GM12878 (cell line): ENCODE results near the gene SNAP47. TPM values are rescaled to one million over a fixed set of nuclear protein-coding genes. Genes with fewer than 3 reads are reported as not detected.
"Not testable (repeated sequence)": the region's sequence is repeated elsewhere in the genome, so short reads cannot be mapped to it uniquely, and the experiment has no call there.

Experiments used
- ATAC-seq: fragments of 200-7000 bp; cut with Tn5 transposase; 3 replicates; pipeline ENCODE4 v1.9.1; 2020; ENCODE audit warnings: mild to moderate bottlenecking, moderate library complexity
- BruUV-seq: library from RNA; stranded (reverse); fragments of 400-500 nt; replicated peaks from 2 replicates; lab custom pipeline; 2021; lab: Mats Ljungman, UMichigan
- CTCF ChIA-PET: fragments of 300-600 bp; sonication (Branson Sonifier 250); formaldehyde crosslinking; extraction: SDS; loops from one replicate; lab custom pipeline; 2021; ENCODE audit warnings: inconsistent platforms; lab: Yijun Ruan, JAX
- POLR2A ChIA-PET: fragments of 350-600 bp; formaldehyde crosslinking; extraction: SDS; loops from one replicate; lab custom pipeline; 2021; ENCODE audit warnings: inconsistent platforms; lab: Charles Lee
- RAD21 ChIA-PET: fragments of 300-600 bp; sonication (Branson Sonifier 250); formaldehyde crosslinking; loops from one replicate; lab custom pipeline; 2023; ENCODE audit warnings: antibody characterized with exemption; ENCODE audit not compliant: unreplicated experiment; lab: Charles Lee
- SMC1A ChIA-PET: fragments of 300-600 bp; sonication (Branson Sonifier 250); formaldehyde crosslinking; loops from one replicate; lab custom pipeline; 2023; ENCODE audit not compliant: unreplicated experiment, uncharacterized antibody; lab: Charles Lee
- DNase-seq: peaks from one replicate; pipeline ENCODE4 v3.0.0-alpha.2; 2011; ENCODE audit warnings: low read depth, low spot score
- FAIRE-seq: peaks from 3 replicates; lab custom pipeline; 2011; peaks lifted over from hg19 to GRCh38; lab: Jason Lieb, UNC
- H2AFZ ChIP-seq: 2 replicates; pipeline ENCODE4 v1.6.0; 2011; ENCODE audit warnings: low read depth, low read length, control low read depth; ENCODE audit not compliant: control insufficient read depth
- H3K27ac ChIP-seq: 2 replicates; pipeline ENCODE4 v1.5.1; 2011; ENCODE audit warnings: control low read depth; ENCODE audit not compliant: control insufficient read depth, insufficient read depth
- H3K27me3 ChIP-seq, 2 experiments: replicated peaks in 1 of 2; 2 replicates each; pipeline versions ENCODE4 v1.6.0 to v1.6.1; 2011; ENCODE audit warnings: low read length in 1 of 2; ENCODE audit not compliant: control insufficient read depth in 2 of 2, insufficient read depth in 2 of 2
- H3K36me3 ChIP-seq, 2 experiments: 2 replicates each; pipeline ENCODE4 v1.5.1; 2011; ENCODE audit warnings: low read length in 1 of 2; ENCODE audit not compliant: control insufficient read depth in 2 of 2, insufficient read depth in 2 of 2
- H3K4me1 ChIP-seq: 2 replicates; pipeline ENCODE4 v1.6.1; 2011; ENCODE audit warnings: mild to moderate bottlenecking, low read length, moderate library complexity, mixed read lengths; ENCODE audit not compliant: control insufficient read depth, insufficient read depth
- H3K4me2 ChIP-seq: 2 replicates; pipeline ENCODE4 v1.6.0; 2011; ENCODE audit warnings: control low read depth; ENCODE audit not compliant: control insufficient read depth, insufficient read depth
- H3K4me3 ChIP-seq: fragments of 200-600 bp; sonication (generic); 2 replicates; pipeline ENCODE4 v1.5.1; 2016
- H3K79me2 ChIP-seq: 2 replicates; pipeline ENCODE4 v1.6.0; 2011; ENCODE audit warnings: low read length; ENCODE audit not compliant: control insufficient read depth, insufficient read depth
- H3K9ac ChIP-seq: 2 replicates; pipeline ENCODE4 v1.8.0; 2011; ENCODE audit warnings: low read length, control low read depth, mixed read lengths; ENCODE audit not compliant: control insufficient read depth, insufficient read depth
- H3K9me3 ChIP-seq: replicated peaks from 3 replicates; pipeline ENCODE4 v1.5.1; 2011; ENCODE audit warnings: mild to moderate bottlenecking, low read length; ENCODE audit not compliant: control insufficient read depth, insufficient read depth
- H4K20me1 ChIP-seq: 2 replicates; pipeline ENCODE4 v1.6.0; 2011; ENCODE audit not compliant: control insufficient read depth, insufficient read depth
- ASH2L ChIP-seq: fragments of 300-600, 200-600 bp; sonication (generic); IDR thresholded peaks from 2 replicates; pipeline ENCODE4 v1.6.1; 2017; ENCODE audit warnings: low read depth, mild to moderate bottlenecking, borderline replicate concordance
- BCL11A ChIP-seq: IDR thresholded peaks from 2 replicates; pipeline ENCODE4 v1.6.1; 2011; ENCODE audit warnings: low read depth, low read length
- CBX5 ChIP-seq: sonication (generic); IDR thresholded peaks from 2 replicates; pipeline ENCODE4 v1.6.1; 2016; ENCODE audit warnings: low read depth, moderate library complexity, mild to moderate bottlenecking, inconsistent platforms
- CREM ChIP-seq: IDR thresholded peaks from 2 replicates; pipeline ENCODE4 v1.6.1; 2014; ENCODE audit warnings: antibody characterized with exemption, low read depth
- EED ChIP-seq: sonication (generic); IDR thresholded peaks from 2 replicates; pipeline ENCODE4 v1.6.1; 2016; ENCODE audit warnings: antibody characterized with exemption, low read depth
- FOXK2 ChIP-seq: fragments of 450-650 bp; IDR thresholded peaks from 2 replicates; pipeline ENCODE4 v1.6.1; 2017; ENCODE audit warnings: mild to moderate bottlenecking, moderate library complexity
- JUNB ChIP-seq: IDR thresholded peaks from 2 replicates; pipeline ENCODE4 v1.6.1; 2016; ENCODE audit warnings: antibody characterized with exemption, mild to moderate bottlenecking
- MEF2A ChIP-seq: IDR thresholded peaks from 2 replicates; pipeline ENCODE4 v1.6.1; 2011; ENCODE audit warnings: low read depth, mild to moderate bottlenecking, low read length, moderate library complexity; ENCODE audit not compliant: insufficient read depth
- MXI1 ChIP-seq: fragments of 150-350 bp; IDR thresholded peaks from 2 replicates; pipeline ENCODE4 v1.6.1; 2011; ENCODE audit warnings: low read depth, mild to moderate bottlenecking, inconsistent platforms, low read length, improper control_type of control experiment
- POU2F2 ChIP-seq: IDR thresholded peaks from 3 replicates; pipeline ENCODE4 v1.6.1; 2011; ENCODE audit warnings: low read depth, mild to moderate bottlenecking, low read length, borderline replicate concordance
- RAD51 ChIP-seq: fragments of 450-650 bp; IDR thresholded peaks from 2 replicates; pipeline ENCODE4 v1.6.1; 2016; ENCODE audit warnings: moderate library complexity, mild to moderate bottlenecking, inconsistent platforms
- RELA ChIP-seq: fragments of 450-650 bp; IDR thresholded peaks from 2 replicates; pipeline ENCODE4 v1.8.0; 2014; ENCODE audit warnings: borderline replicate concordance; ENCODE audit not compliant: partially characterized antibody
- RELB ChIP-seq: fragments of 450-650 bp; IDR thresholded peaks from 2 replicates; pipeline ENCODE4 v1.6.1; 2017; ENCODE audit warnings: low read depth, mild to moderate bottlenecking, moderate library complexity
- RUNX3 ChIP-seq: IDR thresholded peaks from 2 replicates; pipeline ENCODE4 v1.6.1; 2012; ENCODE audit warnings: low read length, inconsistent platforms
- SMAD5 ChIP-seq: IDR thresholded peaks from 2 replicates; pipeline ENCODE4 v1.6.1; 2016; ENCODE audit warnings: antibody characterized with exemption, low read depth
- SRF ChIP-seq, 2 experiments: IDR thresholded peaks; 2 replicates each; pipeline ENCODE4 v1.6.1; 2011; ENCODE audit warnings: low read depth in 2 of 2, low read length in 2 of 2, mild to moderate bottlenecking in 1 of 2, moderate library complexity in 1 of 2
- ZNF622 ChIP-seq: fragments of 450-650 bp; IDR thresholded peaks from 2 replicates; pipeline ENCODE4 v1.6.1; 2017; ENCODE audit warnings: mild to moderate bottlenecking, inconsistent platforms
- whole genome bisulfite sequencing: methylation state at CpG from one replicate; pipeline ENCODE4 v1.1.6; 2016; ENCODE audit warnings: low lambda C conversion rate; ENCODE audit not compliant: insufficient replicate concordance, insufficient coverage; ENCODE audit errors: missing lambda C conversion rate; 5-methylcytosine and 5-hydroxymethylcytosine counted together
- in situ Hi-C: fragments of 300-500 bp; cut with MboI; formaldehyde crosslinking; loops from 9 replicates; pipeline ENCODE4 v1.14.3; 2018; ENCODE audit warnings: mixed read lengths
- intact Hi-C: fragments of 100-400 bp; cut with micrococcal nuclease; formaldehyde crosslinking; loops from one replicate; pipeline ENCODE4 v1.14.2; 2022; ENCODE audit not compliant: unreplicated experiment
- polyA plus RNA-seq, 11 experiments: library from polyadenylated mRNA; depleted of rRNA in 4 of 11; unstranded in 6 of 11; stranded (reverse) in 5 of 11; fragments of >200 nt; fragmentation: Nextera tagmentation in 4 of 11; fragmentation: Illumina TruSeq in 1 of 11; extraction: Ambion mirVana in 4 of 11; extraction: Trizol in 1 of 11; gene quantifications; 1 replicate in 1 of 11; 2 replicates in 10 of 11; pipeline versions ENCODE4 v1.2.1 to v1.2.3, GENCODE V29; 2011 to 2016; ENCODE audit warnings: inconsistent platforms in 2 of 11, missing spikeins in 2 of 11, low read depth in 1 of 11
- total RNA-seq, 4 experiments: library from RNA; depleted of rRNA in 3 of 4; stranded (reverse); fragments of >200 nt in 3 of 4; fragmentation: Illumina TruSeq in 1 of 4; extraction: Trizol in 1 of 4; gene quantifications; 2 replicates each; pipeline versions ENCODE4 v1.2.1 to v1.2.3, GENCODE V29; 2013 to 2021
- TF ChIP-seq, protein P1 (sequence below): fragments of 450-650 bp; IDR thresholded peaks from 2 replicates; pipeline ENCODE4 v1.6.1; 2014; ENCODE audit warnings: mild to moderate bottlenecking

The SNAP47 gene
- total and polyA plus RNA-seq, 10 of the 15 experiments (the other 5 are each of a cell fraction or from before 2014, with no cell fraction given), result 1.3 to 39.6 (median 25.2) TPM

- H3K4me2 ChIP-seq, FAIRE-seq, H2AFZ ChIP-seq, in situ Hi-C loops, DNase-seq, H3K4me3 ChIP-seq, H3K27ac ChIP-seq, BruUV-seq, H3K4me1 ChIP-seq, H3K79me2 ChIP-seq, POLR2A ChIA-PET, H3K27me3 ChIP-seq, H3K9ac ChIP-seq, intact Hi-C loops, H3K36me3 ChIP-seq, SMC1A ChIA-PET, ATAC-seq, RAD21 ChIA-PET, CTCF ChIA-PET, H4K20me1 ChIP-seq: not testable (repeated sequence)
- H3K9me3 ChIP-seq, result peaks cover 17% of the 10 kb centered on the region; the same call in 2 of the 3 replicates
- WGBS, result 86% methylated on average over 11 of the region's 24 CpGs
Measured at GRCh38 chr1:227710474-227710873, 24.8 kb upstream of the SNAP47 start.

GRCh38 chr1:227712648-227713047 lies 22.6 kb upstream of the SNAP47 start:
- no peaks in the 10 kb centered on the region for H3K27me3 ChIP-seq
- ChIA-PET SMC1A (interaction anchor here (0.7 kb wide), 1 partner anchor 90 kb away, joined by 3 read pairs; no protein-coding TSS in a partner anchor), CTCF (no interaction called here), RAD21 (no interaction called here), POLR2A (no interaction called here)
- H3K27ac ChIP-seq, result no peak overlapping the region
- peak; percentile 23 for DNase-seq
- H3K4me3 ChIP-seq, result no peak overlapping the region
- in situ Hi-C loops (no loop called here), intact Hi-C loops (no loop called here)
- no peaks in the 10 kb centered on the region for H3K4me1 ChIP-seq
- peak overlapping the region; percentile 30 for H3K4me2 ChIP-seq
- H2AFZ ChIP-seq, result no peak overlapping the region
- H3K36me3 ChIP-seq, result no peaks in the 10 kb centered on the region
- no TSS peak for BruUV-seq
- ATAC-seq, result peak; percentile 76
- no peaks in the 10 kb centered on the region for H4K20me1 ChIP-seq
- FAIRE-seq, result no peak
- peaks cover 12% of the 10 kb centered on the region; the same call in 2 of the 3 replicates for H3K9me3 ChIP-seq
- no peaks in the 10 kb centered on the region for H3K79me2 ChIP-seq
- H3K9ac ChIP-seq, result no peak overlapping the region
- TF ChIP-seq RUNX3 (peak; percentile 70; the same call in 1 of the 2 replicates), CBX5 (0 out of 2 replicates have a peak, but pooled peaks have one; percentile 44), MEF2A (peak; percentile 89), BCL11A (peak; percentile 33; the same call in 1 of the 2 replicates), JUNB (peak; percentile 83), RELA (no peak), CREM (0 out of 2 replicates have a peak, but pooled peaks have one; percentile 20), RAD51 (no peak), SRF (IDR thresholded peaks at IDR 0.05; ENCODE audit: low read depth in 2 of 2, low read length in 2 of 2) (no peak), FOXK2 (no peak), ASH2L (no peak), ZNF622 (no peak), EED (no peak), MXI1 (no peak), POU2F2 (peak; percentile 94), RELB (no peak), SMAD5 (no peak)
- TF ChIP-seq, protein P1, sequence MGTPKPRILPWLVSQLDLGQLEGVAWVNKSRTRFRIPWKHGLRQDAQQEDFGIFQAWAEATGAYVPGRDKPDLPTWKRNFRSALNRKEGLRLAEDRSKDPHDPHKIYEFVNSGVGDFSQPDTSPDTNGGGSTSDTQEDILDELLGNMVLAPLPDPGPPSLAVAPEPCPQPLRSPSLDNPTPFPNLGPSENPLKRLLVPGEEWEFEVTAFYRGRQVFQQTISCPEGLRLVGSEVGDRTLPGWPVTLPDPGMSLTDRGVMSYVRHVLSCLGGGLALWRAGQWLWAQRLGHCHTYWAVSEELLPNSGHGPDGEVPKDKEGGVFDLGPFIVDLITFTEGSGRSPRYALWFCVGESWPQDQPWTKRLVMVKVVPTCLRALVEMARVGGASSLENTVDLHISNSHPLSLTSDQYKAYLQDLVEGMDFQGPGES, result no peak
